Thyroid gland (tissue), 4 donors: ENCODE results near the gene PCSK2. TPM values are rescaled to one million over a fixed set of nuclear protein-coding genes. Genes with fewer than 3 reads are reported as not detected.

Experiments used
- DNase-seq, 2 donors: peaks; one replicate each; pipeline ENCODE4 v3.0.0-alpha.2; 2019
- H3K27ac ChIP-seq, 3 donors: fragments of 200-600 bp; sonication (generic); 1 replicate in 2 of 3; 2 replicates in 1 of 3; pipeline ENCODE4 v1.5.1; 2016 to 2019; ENCODE audit warnings: mild to moderate bottlenecking in 1 of 3, moderate library complexity in 1 of 3
- H3K27me3 ChIP-seq: fragments of 200-600 bp; sonication (generic); one replicate; pipeline ENCODE4 v1.5.1; 2019
- H3K36me3 ChIP-seq, 2 donors: fragments of 200-600 bp; sonication (generic); one replicate each; pipeline ENCODE4 v1.5.1; 2016 to 2019
- H3K4me1 ChIP-seq, 2 donors: fragments of 200-600 bp; sonication (generic); one replicate each; pipeline ENCODE4 v1.5.1; 2017 to 2019
- H3K4me3 ChIP-seq, 3 donors: fragments of 200-600 bp; sonication (generic); replicated peaks in 1 of 3; 1 replicate in 2 of 3; 2 replicates in 1 of 3; pipeline ENCODE4 v1.5.1; 2016; ENCODE audit warnings: mild to moderate bottlenecking in 1 of 3
- H3K9me3 ChIP-seq: fragments of 200-600 bp; sonication (generic); one replicate; pipeline ENCODE4 v1.5.1; 2017
- POLR2A ChIP-seq, 2 donors: fragments of 450-650 bp; IDR thresholded peaks; one replicate each; pipeline ENCODE4 v1.6.1; 2017; ENCODE audit warnings: antibody characterized with exemption in 2 of 2, mild to moderate bottlenecking in 2 of 2, moderate library complexity in 1 of 2
- WGBS, 2 donors: methylation state at CpG; one replicate each; pipeline ENCODE4 v1.1.5; 2017; 5-methylcytosine and 5-hydroxymethylcytosine counted together
- intact Hi-C: fragments of 100-400 bp; cut with DNase I; formaldehyde crosslinking; loops from one replicate; pipeline ENCODE4 v1.15.1; 2023
- total RNA-seq, 4 donors: library from RNA; depleted of rRNA; stranded (reverse); fragments of >200 nt; gene quantifications; one replicate each; pipeline ENCODE4 v1.2.3, GENCODE V29; 2016
- TF ChIP-seq, protein P1 (sequence below), 6 experiments: fragments of 200-600 bp in 3 of 6; fragments of 450-650 bp in 3 of 6; sonication (generic) in 3 of 6; IDR thresholded peaks; one replicate each; pipeline ENCODE4 v1.5.1; 2016 to 2019; ENCODE audit warnings: antibody characterized with exemption in 6 of 6, mild to moderate bottlenecking in 2 of 6, inconsistent platforms in 1 of 6, moderate library complexity in 1 of 6

The PCSK2 gene
- total RNA-seq, 4 donors from 2014 or later, result 43.2 to 242 (median 112) TPM

DNA sequence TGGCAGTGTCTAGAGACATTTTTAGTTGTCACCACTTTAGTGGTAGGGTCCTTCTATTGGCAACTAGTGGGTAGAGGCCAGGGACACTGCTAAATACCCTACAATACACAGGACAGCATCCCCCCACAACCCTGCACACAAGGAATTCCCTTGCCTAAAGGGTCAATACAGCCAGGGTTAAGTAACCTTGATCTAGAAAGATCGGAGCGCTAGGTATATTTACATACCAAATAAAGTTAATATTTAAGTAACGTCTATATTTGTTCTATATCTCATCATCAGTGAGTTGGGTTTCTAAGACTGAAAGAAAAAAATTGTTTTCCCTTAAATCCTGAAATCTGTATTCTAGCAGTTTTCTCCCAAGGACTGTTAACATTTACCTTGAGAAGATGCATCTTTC, 288.2 kb downstream of the PCSK2 start:
- no peak for DNase-seq
- intact Hi-C loops, result no loop called here
- no peaks in the 10 kb centered on the region for H3K27me3 ChIP-seq
- WGBS, 2 donors, result 96 to 97% methylated on average over 3 of the region's 3 CpGs
- no peak overlapping the region for H3K4me3 ChIP-seq
- H3K36me3 ChIP-seq, result no peaks in the 10 kb centered on the region
- H3K4me1 ChIP-seq, result no peaks in the 10 kb centered on the region
- no peak overlapping the region for H3K27ac ChIP-seq
- TF ChIP-seq, protein P1, sequence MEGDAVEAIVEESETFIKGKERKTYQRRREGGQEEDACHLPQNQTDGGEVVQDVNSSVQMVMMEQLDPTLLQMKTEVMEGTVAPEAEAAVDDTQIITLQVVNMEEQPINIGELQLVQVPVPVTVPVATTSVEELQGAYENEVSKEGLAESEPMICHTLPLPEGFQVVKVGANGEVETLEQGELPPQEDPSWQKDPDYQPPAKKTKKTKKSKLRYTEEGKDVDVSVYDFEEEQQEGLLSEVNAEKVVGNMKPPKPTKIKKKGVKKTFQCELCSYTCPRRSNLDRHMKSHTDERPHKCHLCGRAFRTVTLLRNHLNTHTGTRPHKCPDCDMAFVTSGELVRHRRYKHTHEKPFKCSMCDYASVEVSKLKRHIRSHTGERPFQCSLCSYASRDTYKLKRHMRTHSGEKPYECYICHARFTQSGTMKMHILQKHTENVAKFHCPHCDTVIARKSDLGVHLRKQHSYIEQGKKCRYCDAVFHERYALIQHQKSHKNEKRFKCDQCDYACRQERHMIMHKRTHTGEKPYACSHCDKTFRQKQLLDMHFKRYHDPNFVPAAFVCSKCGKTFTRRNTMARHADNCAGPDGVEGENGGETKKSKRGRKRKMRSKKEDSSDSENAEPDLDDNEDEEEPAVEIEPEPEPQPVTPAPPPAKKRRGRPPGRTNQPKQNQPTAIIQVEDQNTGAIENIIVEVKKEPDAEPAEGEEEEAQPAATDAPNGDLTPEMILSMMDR (IDR thresholded peaks at IDR 0.05), result no peak
- no peak for TF ChIP-seq POLR2A (IDR thresholded peaks at IDR 0.05)
- no peaks in the 10 kb centered on the region for H3K9me3 ChIP-seq

DNA sequence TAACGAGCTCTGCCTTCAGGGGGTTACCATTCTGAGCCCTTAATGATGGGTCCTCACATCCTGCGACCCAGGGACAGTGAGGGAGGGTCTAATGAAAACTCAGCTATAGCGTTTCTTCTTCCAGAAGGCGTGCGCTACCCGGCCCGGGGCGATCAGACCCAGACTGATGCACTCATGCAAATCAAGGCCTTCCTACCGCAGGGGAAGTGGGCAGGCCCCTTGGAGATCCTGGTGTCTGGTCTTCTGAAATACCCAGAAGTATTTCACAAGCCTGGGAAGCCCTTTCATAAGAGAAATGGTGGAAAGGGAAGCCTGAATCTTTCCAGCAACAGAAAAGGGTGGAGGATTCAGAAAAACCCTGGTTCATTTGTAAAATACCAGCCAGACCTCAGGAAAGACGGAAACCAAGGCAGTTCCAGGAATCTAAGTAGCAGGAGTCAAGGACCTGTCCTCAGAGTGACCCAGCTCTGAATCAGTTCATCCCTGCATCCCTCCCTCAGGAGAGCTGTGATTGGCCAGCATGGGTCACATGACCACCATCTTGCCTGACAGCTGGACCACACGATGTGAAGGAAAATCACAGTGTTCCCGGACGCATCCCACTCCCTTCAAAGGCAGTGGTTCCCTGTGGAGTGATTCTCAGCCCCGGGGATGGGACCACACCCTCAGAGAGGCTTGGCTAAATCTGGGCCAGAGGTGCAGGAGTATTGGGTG, 291.7 kb downstream of the PCSK2 start:
- no peak overlapping the region for H3K4me3 ChIP-seq
- H3K27ac ChIP-seq, result no peak overlapping the region
- no peak for DNase-seq
- no peaks in the 10 kb centered on the region for H3K27me3 ChIP-seq
- no peaks in the 10 kb centered on the region for H3K9me3 ChIP-seq
- TF ChIP-seq, protein P1 (IDR thresholded peaks at IDR 0.05), result no peak
- TF ChIP-seq POLR2A (IDR thresholded peaks at IDR 0.05), result no peak
- H3K36me3 ChIP-seq, result no peaks in the 10 kb centered on the region
- H3K4me1 ChIP-seq, result no peaks in the 10 kb centered on the region
- WGBS, 2 donors, result 81 to 82% methylated on average over 14 of the region's 14 CpGs
- intact Hi-C loops, result no loop called here

DNA sequence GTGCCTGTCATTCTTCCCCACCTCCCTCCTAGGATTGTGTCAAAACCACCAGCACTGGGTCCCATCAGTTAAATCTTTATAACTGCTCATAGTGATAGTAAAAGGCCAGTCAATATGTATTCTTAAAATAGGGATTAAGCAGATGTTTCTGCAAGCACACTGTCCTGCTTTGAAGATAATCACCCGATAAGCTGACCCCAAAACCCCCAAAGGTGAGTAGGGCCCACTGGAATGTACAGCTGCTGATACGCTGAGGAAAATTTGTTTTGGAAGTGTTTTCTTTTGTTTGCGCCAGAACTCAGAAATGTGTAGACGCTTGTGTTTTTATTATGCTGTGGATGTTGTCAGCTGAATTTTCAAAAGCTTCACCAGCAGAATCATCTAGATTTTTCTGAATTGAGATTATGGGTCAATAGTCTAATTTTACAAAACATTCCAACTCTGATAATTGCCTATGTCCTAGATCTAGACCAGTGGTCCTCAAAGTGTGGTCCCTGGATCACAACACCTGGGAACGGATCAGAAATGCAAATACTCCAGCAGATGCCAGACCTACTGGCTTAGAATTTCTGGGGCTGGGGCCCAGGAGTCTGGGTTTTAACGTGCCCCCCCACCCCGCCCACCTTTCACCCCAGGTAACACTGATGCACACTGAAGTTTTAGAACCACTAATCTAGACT, 292.9 kb downstream of the PCSK2 start:
- TF ChIP-seq, protein P1 (IDR thresholded peaks at IDR 0.05), result no peak
- no peak for TF ChIP-seq POLR2A (IDR thresholded peaks at IDR 0.05)
- Histone ChIP-seq H3K4me3 (no peak overlapping the region), H3K9me3 (no peaks in the 10 kb centered on the region), H3K4me1 (peaks cover 0 to 8% of the 10 kb centered on the region in 2 donors), H3K27me3 (no peaks in the 10 kb centered on the region), H3K27ac (no peak overlapping the region), H3K36me3 (no peaks in the 10 kb centered on the region)
- 90 to 92% methylated on average over 7 of the region's 7 CpGs for WGBS, 2 donors
- DNase-seq, result no peak
- intact Hi-C loops, result no loop called here

DNA sequence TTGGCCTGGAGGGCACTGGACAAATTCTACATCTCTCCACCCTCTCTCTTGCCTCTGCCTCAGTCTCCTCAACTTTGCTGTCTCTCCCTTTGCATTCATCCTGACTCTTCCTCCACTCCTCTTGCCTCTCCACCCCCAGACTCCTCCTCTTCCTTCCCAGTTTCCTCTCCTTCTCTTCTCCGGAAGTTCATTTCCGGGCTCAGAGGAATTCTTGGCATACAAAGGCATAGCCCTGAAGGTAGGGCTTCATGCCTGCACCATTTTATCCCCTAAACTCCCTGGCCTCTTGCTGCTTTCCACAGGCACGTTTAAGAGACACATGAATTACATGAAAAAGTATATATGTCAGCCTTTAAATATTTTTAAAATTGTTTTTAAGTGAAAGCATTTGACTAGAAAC, 293.7 kb downstream of the PCSK2 start:
- H3K9me3 ChIP-seq, result no peaks in the 10 kb centered on the region
- TF ChIP-seq, protein P1 (IDR thresholded peaks at IDR 0.05), result no peak
- TF ChIP-seq POLR2A (IDR thresholded peaks at IDR 0.05), result no peak
- DNase-seq, result no peak
- no peaks in the 10 kb centered on the region for H3K27me3 ChIP-seq
- no peak overlapping the region for H3K27ac ChIP-seq
- H3K4me1 ChIP-seq, result peaks cover 0 to 8% of the 10 kb centered on the region in 2 donors
- no peaks in the 10 kb centered on the region for H3K36me3 ChIP-seq
- 56 to 62% methylated on average over 3 of the region's 3 CpGs for WGBS, 2 donors
- intact Hi-C loops, result no loop called here
- no peak overlapping the region for H3K4me3 ChIP-seq

DNA sequence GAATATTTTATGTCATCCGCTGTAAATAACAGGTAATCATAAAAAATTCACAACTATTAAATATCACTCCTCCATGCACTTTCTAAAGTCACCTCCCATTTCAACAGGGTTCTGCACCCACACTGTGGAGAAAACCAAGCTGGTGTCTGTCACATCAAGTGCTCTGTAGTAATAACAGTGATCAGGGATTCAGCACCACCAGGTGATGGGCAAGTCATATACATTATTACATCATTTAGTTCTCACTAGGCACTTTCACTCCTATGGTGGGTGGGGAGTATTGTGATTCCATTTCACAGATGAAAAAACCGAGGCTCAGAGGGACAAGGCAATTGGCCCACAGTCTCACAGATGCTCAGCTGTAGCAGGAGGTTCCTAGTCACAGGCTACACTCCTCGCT, 295.7 kb downstream of the PCSK2 start:
- Histone ChIP-seq H3K4me1 (peaks cover 0 to 8% of the 10 kb centered on the region in 2 donors), H3K27me3 (no peaks in the 10 kb centered on the region), H3K27ac (no peak overlapping the region), H3K4me3 (no peak overlapping the region), H3K9me3 (no peaks in the 10 kb centered on the region), H3K36me3 (no peaks in the 10 kb centered on the region)
- intact Hi-C loops, result no loop called here
- DNase-seq, result no peak
- TF ChIP-seq, protein P1 (IDR thresholded peaks at IDR 0.05), result no peak
- no peak for TF ChIP-seq POLR2A (IDR thresholded peaks at IDR 0.05)
- 84 to 93% methylated on average over 3 of the region's 3 CpGs for WGBS, 2 donors
